H1 (cell line): ENCODE data around the gene CDHR5. TPM values are rescaled to one million over a fixed set of nuclear protein-coding genes. Genes with fewer than 3 reads are reported as not detected.

ENCODE experiments used
- CTCF ChIA-PET: fragments of 300-600 bp; sonication (Branson Sonifier 250); formaldehyde crosslinking; loops from one replicate; lab custom pipeline; 2021; ENCODE audit not compliant: partially characterized antibody; lab: Charles Lee
- POLR2A ChIA-PET: fragments of 300-600 bp; sonication (Branson Sonifier 250); formaldehyde crosslinking; loops from one replicate; lab custom pipeline; 2021; ENCODE audit warnings: inconsistent platforms; ENCODE audit not compliant: partially characterized antibody; lab: Charles Lee
- DNase-seq, 2 experiments: peaks; one replicate each; pipeline versions ENCODE4 v3.0.0 to v3.0.0-alpha.2; 2010 to 2022; ENCODE audit warnings: low spot score in 2 of 2, low read depth in 1 of 2, mixed read lengths in 1 of 2
- FAIRE-seq: peaks from 2 replicates; lab custom pipeline; 2011; peaks lifted over from hg19 to GRCh38; lab: Jason Lieb, UNC
- H2AFZ ChIP-seq: 2 replicates; pipeline ENCODE4 v1.8.1; 2012; ENCODE audit warnings: low read length, inconsistent platforms
- H2AK5ac ChIP-seq: 2 replicates; pipeline ENCODE4 v1.6.1; 2013; ENCODE audit warnings: low read depth, low read length
- H2BK120ac ChIP-seq: replicated peaks from 2 replicates; pipeline ENCODE3; 2013; ENCODE audit warnings: low read depth, low read length, inconsistent platforms
- H2BK12ac ChIP-seq: 2 replicates; pipeline ENCODE4 v1.6.1; 2013; ENCODE audit warnings: low read depth, low read length
- H2BK15ac ChIP-seq: 2 replicates; pipeline ENCODE4 v1.6.1; 2013; ENCODE audit warnings: low read length
- H2BK20ac ChIP-seq: 2 replicates; pipeline ENCODE4 v1.6.1; 2013; ENCODE audit warnings: low read length
- H2BK5ac ChIP-seq: 2 replicates; pipeline ENCODE4 v1.6.1; 2013; ENCODE audit warnings: low read depth, low read length
- H3K14ac ChIP-seq: 2 replicates; pipeline ENCODE4 v1.6.1; 2013; ENCODE audit warnings: inconsistent platforms; ENCODE audit not compliant: insufficient read length
- H3K18ac ChIP-seq: 2 replicates; pipeline ENCODE4 v1.6.1; 2013; ENCODE audit warnings: low read length; ENCODE audit errors: extremely low read depth
- H3K23ac ChIP-seq: 2 replicates; pipeline ENCODE4 v1.6.1; 2013; ENCODE audit warnings: inconsistent platforms; ENCODE audit not compliant: insufficient read length
- H3K23me2 ChIP-seq: 2 replicates; pipeline ENCODE4 v1.6.1; 2013; ENCODE audit warnings: low read depth, low read length
- H3K27ac ChIP-seq: 2 replicates; pipeline ENCODE4 v1.6.1; 2011; ENCODE audit warnings: low read depth, low read length, inconsistent platforms
- H3K27me3 ChIP-seq, 4 experiments: replicated peaks in 1 of 4; 1 replicate in 1 of 4; 2 replicates in 3 of 4; pipeline versions ENCODE4 v1.6.1 to v1.8.1; 2011 to 2013; ENCODE audit warnings: low read length in 3 of 4, mild to moderate bottlenecking in 3 of 4, inconsistent platforms in 2 of 4, mixed read lengths in 2 of 4, moderate library complexity in 1 of 4; ENCODE audit not compliant: control insufficient read depth in 3 of 4, insufficient read depth in 3 of 4; ENCODE audit errors: extremely low read depth in 1 of 4
- H3K36me3 ChIP-seq, 4 experiments: 2 replicates each; pipeline versions ENCODE4 v1.6.1 to v1.8.1; 2011 to 2013; ENCODE audit warnings: mild to moderate bottlenecking in 4 of 4, low read length in 3 of 4, moderate library complexity in 2 of 4, control low read depth in 1 of 4, inconsistent platforms in 1 of 4; ENCODE audit not compliant: insufficient read depth in 4 of 4, control insufficient read depth in 2 of 4
- H3K4ac ChIP-seq: replicated peaks from 2 replicates; pipeline ENCODE3; 2013; ENCODE audit warnings: low read length, low read depth, mixed read lengths, inconsistent platforms; ENCODE audit not compliant: insufficient read length
- H3K4me1 ChIP-seq, 4 experiments: replicated peaks in 1 of 4; 1 replicate in 1 of 4; 2 replicates in 3 of 4; pipeline versions ENCODE4 v1.6.1 to v1.8.1; 2011 to 2013; ENCODE audit warnings: low read length in 3 of 4, inconsistent platforms in 2 of 4, mixed read lengths in 1 of 4; ENCODE audit not compliant: insufficient read depth in 4 of 4, control insufficient read depth in 3 of 4
- H3K4me2 ChIP-seq, 2 experiments: 2 replicates each; pipeline versions ENCODE4 v1.6.1 to v1.8.1; 2011 to 2013; ENCODE audit warnings: low read depth in 2 of 2, low read length in 2 of 2, control low read depth in 1 of 2, inconsistent platforms in 1 of 2, mild to moderate bottlenecking in 1 of 2; ENCODE audit not compliant: insufficient read depth in 1 of 2
- H3K4me3 ChIP-seq, 4 experiments: fragments of 200-600, 300-600 bp in 1 of 4; sonication (generic), shearing (Covaris generic), sonication (Bioruptor Twin) in 1 of 4; 2 replicates each; pipeline versions ENCODE4 v1.5.1 to v1.8.1; 2011 to 2016; ENCODE audit warnings: low read length in 4 of 4, low read depth in 3 of 4, control low read depth in 2 of 4, inconsistent platforms in 2 of 4, mild to moderate bottlenecking in 2 of 4, mixed read lengths in 1 of 4, moderate library complexity in 1 of 4; ENCODE audit not compliant: insufficient read depth in 2 of 4; ENCODE audit errors: extremely low read depth in 1 of 4
- H3K56ac ChIP-seq: replicated peaks from 2 replicates; pipeline ENCODE3; 2013; ENCODE audit warnings: low read depth, mild to moderate bottlenecking, mixed read lengths, low read length, inconsistent platforms; ENCODE audit not compliant: insufficient read length
- H3K79me1 ChIP-seq: 2 replicates; pipeline ENCODE4 v1.6.1; 2013; ENCODE audit warnings: low read depth, low read length, control low read depth
- H3K79me2 ChIP-seq, 2 experiments: 2 replicates each; pipeline versions ENCODE4 v1.6.1 to v1.8.1; 2012 to 2013; ENCODE audit warnings: low read length in 2 of 2, mild to moderate bottlenecking in 2 of 2, inconsistent platforms in 1 of 2; ENCODE audit not compliant: insufficient read depth in 2 of 2, control insufficient read depth in 1 of 2
- H3K9ac ChIP-seq, 4 experiments: replicated peaks in 1 of 4; 1 replicate in 1 of 4; 2 replicates in 3 of 4; pipeline versions ENCODE4 v1.6.1 to v1.8.1; 2011 to 2013; ENCODE audit warnings: low read depth in 3 of 4, low read length in 3 of 4, control low read depth in 2 of 4, mild to moderate bottlenecking in 2 of 4, moderate library complexity in 2 of 4, inconsistent platforms in 1 of 4; ENCODE audit errors: extremely low read depth in 1 of 4
- H3K9me3 ChIP-seq, 2 experiments: 2 replicates each; pipeline versions ENCODE4 v1.6.1 to v1.8.1; 2012 to 2013; ENCODE audit warnings: mild to moderate bottlenecking in 2 of 2, moderate library complexity in 2 of 2, control low read depth in 1 of 2, inconsistent platforms in 1 of 2, low read depth in 1 of 2, low read length in 1 of 2, mixed read lengths in 1 of 2; ENCODE audit not compliant: insufficient read depth in 2 of 2
- H4K20me1 ChIP-seq, 2 experiments: replicated peaks in 1 of 2; 2 replicates each; pipeline versions ENCODE3 to v1.8.1; 2011 to 2013; ENCODE audit warnings: inconsistent platforms in 2 of 2, low read length in 2 of 2, mild to moderate bottlenecking in 1 of 2; ENCODE audit not compliant: insufficient read depth in 2 of 2, control insufficient read depth in 1 of 2
- H4K5ac ChIP-seq: 2 replicates; pipeline ENCODE4 v1.6.1; 2013; ENCODE audit warnings: low read length, low read depth, mixed read lengths, inconsistent platforms; ENCODE audit not compliant: insufficient read length
- H4K8ac ChIP-seq: 2 replicates; pipeline ENCODE4 v1.8.0; 2013; ENCODE audit warnings: mild to moderate bottlenecking, moderate library complexity, low read length, inconsistent platforms; ENCODE audit not compliant: insufficient read depth; ENCODE audit errors: extremely low read depth
- H4K91ac ChIP-seq: replicated peaks from 2 replicates; pipeline ENCODE3; 2013; ENCODE audit warnings: low read length, mixed read lengths, inconsistent platforms; ENCODE audit not compliant: insufficient read length
- BCL11A ChIP-seq, 2 experiments: IDR thresholded peaks; one replicate each; pipeline ENCODE4 v1.6.1; 2011; ENCODE audit warnings: low read depth in 2 of 2, low read length in 2 of 2, mild to moderate bottlenecking in 2 of 2
- BRCA1 ChIP-seq: IDR thresholded peaks from 2 replicates; pipeline ENCODE4 v1.6.1; 2012; ENCODE audit warnings: low read depth, low read length, improper control_type of control experiment
- CHD2 ChIP-seq: IDR thresholded peaks from 2 replicates; pipeline ENCODE4 v1.6.1; 2012; ENCODE audit warnings: low read length, improper control_type of control experiment
- HDAC2 ChIP-seq, 2 experiments: fragments of 300-600 bp in 1 of 2; sonication (generic) in 1 of 2; IDR thresholded peaks; 2 replicates each; pipeline ENCODE4 v1.6.1; 2011 to 2012; ENCODE audit warnings: low read depth in 2 of 2, low read length in 2 of 2, mild to moderate bottlenecking in 2 of 2, moderate library complexity in 2 of 2, borderline replicate concordance in 1 of 2, inconsistent platforms in 1 of 2
- NANOG ChIP-seq: IDR thresholded peaks from 2 replicates; pipeline ENCODE4 v1.6.1; 2011; ENCODE audit warnings: low read length, low read depth, mild to moderate bottlenecking, inconsistent platforms; ENCODE audit not compliant: insufficient read depth, poor library complexity, severe bottlenecking
- RNF2 ChIP-seq: fragments of 200-900, 300-1000 bp; sonication (generic); IDR thresholded peaks from 2 replicates; pipeline ENCODE4 v1.7.1; 2016; ENCODE audit warnings: borderline replicate concordance, low read depth, mild to moderate bottlenecking, antibody characterized with exemption, low read length; ENCODE audit not compliant: poor library complexity, severe bottlenecking; ENCODE audit errors: missing control alignments
- SP2 ChIP-seq: IDR thresholded peaks from 2 replicates; pipeline ENCODE4 v1.6.1; 2012; ENCODE audit warnings: mild to moderate bottlenecking, low read length, inconsistent platforms
- TAF1 ChIP-seq: IDR thresholded peaks from 2 replicates; pipeline ENCODE4 v1.6.1; 2011; ENCODE audit warnings: mild to moderate bottlenecking, low read depth, low read length
- TBP ChIP-seq: IDR thresholded peaks from 2 replicates; pipeline ENCODE4 v1.6.1; 2011; ENCODE audit warnings: low read depth, low read length, improper control_type of control experiment
- TCF12 ChIP-seq: IDR thresholded peaks from 2 replicates; pipeline ENCODE4 v1.6.1; 2011; ENCODE audit warnings: low read depth, mild to moderate bottlenecking, low read length
- YY1 ChIP-seq: IDR thresholded peaks from 2 replicates; pipeline ENCODE4 v1.6.1; 2011; ENCODE audit warnings: low read depth, mild to moderate bottlenecking, low read length
- WGBS, 2 experiments: shearing (Covaris generic) in 1 of 2; methylation state at CpG; one replicate each; pipeline versions ENCODE4 v1.1.6 to v1.1.7; 2013 to 2015; ENCODE audit warnings: low lambda C conversion rate in 2 of 2, mixed read lengths in 2 of 2, inconsistent platforms in 1 of 2, low coverage in 1 of 2, missing lambda C conversion rate in 1 of 2; ENCODE audit not compliant: insufficient replicate concordance in 2 of 2, insufficient coverage in 1 of 2, insufficient read length in 1 of 2; ENCODE audit errors: extremely low coverage in 1 of 2, missing lambda C conversion rate in 1 of 2; 5-methylcytosine and 5-hydroxymethylcytosine counted together
- polyA plus RNA-seq, 7 experiments: library from polyadenylated mRNA; depleted of rRNA in 3 of 7; stranded (reverse) in 5 of 7; unstranded in 2 of 7; fragments of >200 nt in 5 of 7; fragments of 200-250 nt in 2 of 7; gene quantifications; 1 replicate in 5 of 7; 2 replicates in 1 of 7; 4 replicates in 1 of 7; pipeline versions ENCODE4 v1.2.1 to v1.2.3, GENCODE V29; 2011 to 2013; ENCODE audit warnings: missing spikeins in 2 of 7, mixed read lengths in 2 of 7
- total RNA-seq: library from RNA; stranded (reverse); fragmentation: NEBNext Ultra II Directional; extraction: Animal tissue kit (Norgen Biotek cat#: 25700); gene quantifications from 2 replicates; pipeline ENCODE4 v1.2.1, GENCODE V29; 2021

Gene CDHR5
- total and polyA plus RNA-seq, 2 of the 8 experiments (the other 6 are each of a cell fraction or from before 2014, with no cell fraction given) = not detected

DNA sequence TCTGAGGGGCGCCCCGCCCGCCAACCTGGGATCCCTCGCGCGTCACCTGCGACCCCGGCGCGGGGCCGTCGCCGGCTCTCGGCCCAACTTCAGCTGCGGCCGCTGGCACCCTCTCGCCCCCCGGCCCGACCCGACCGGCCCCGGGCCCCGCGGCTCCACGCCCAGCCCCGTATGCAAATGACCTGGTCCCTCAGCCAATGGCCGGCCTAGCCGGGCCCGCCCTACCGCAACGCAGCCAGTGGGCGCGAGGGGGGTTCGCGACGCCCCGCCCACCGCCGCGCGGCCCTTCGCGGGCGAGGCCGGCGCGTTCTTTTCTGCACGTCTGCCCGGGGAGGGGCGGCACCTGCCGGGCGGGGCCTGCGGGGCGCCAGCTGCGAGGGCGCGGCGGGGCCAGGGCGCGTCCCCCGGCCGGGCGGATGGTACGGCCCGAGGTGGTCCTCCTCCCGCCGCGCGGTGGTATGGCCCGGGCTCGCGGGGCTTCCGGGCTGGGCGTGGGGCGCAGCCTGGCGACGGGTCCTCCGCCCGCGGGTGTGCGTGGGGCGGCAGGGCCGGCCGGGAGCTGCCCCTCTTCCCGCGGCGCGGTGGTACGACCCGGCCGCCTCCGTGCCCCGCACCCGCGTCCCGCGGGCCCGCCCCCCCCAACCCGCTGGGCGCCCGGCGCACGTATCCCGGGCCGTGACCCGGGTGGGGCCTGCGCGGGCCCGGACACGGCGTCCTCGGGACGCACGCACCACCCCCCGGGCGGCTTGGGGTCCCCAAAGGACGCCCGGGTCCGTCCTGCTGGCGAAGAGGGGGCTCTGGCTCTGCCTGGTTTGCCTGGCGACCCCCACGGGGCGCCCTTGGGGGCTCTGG, 56.2 kb downstream of the CDHR5 start:
- Histone ChIP-seq H3K14ac (no peak overlapping the region), H4K5ac (no peak overlapping the region), H3K4me1 (peaks cover 2 to 22% (median 11%) of the 10 kb centered on the region in 4 experiments; a peak in 6 of 7 replicates), H4K20me1 (peaks cover 2 to 23% of the 10 kb centered on the region in 2 experiments), H3K56ac (peak overlapping the region; percentile 59), H2BK120ac (no peak overlapping the region), H2BK12ac (no peak overlapping the region), H3K9ac (peak overlapping the region in 1 of 4 experiments; percentile 22; a peak in 2 of 7 replicates), H3K27me3 (peaks cover 0 to 3% (median 1%) of the 10 kb centered on the region in 4 experiments; a peak in 3 of 7 replicates), H3K79me1 (peaks cover 6% of the 10 kb centered on the region; the same call in 1 of the 2 replicates), H2BK15ac (no peak overlapping the region; the same call in 1 of the 2 replicates), H2AK5ac (no peak overlapping the region), H4K8ac (peak overlapping the region; percentile 45), H3K4me2 (peak overlapping the region; percentile 75 to 93), H2BK5ac (no peak overlapping the region), H3K23me2 (peaks cover 4% of the 10 kb centered on the region; the same call in 1 of the 2 replicates), H3K27ac (no peak overlapping the region), H3K23ac (no peak overlapping the region), H3K4me3 (peak overlapping the region; percentile 43 to 67 (median 52)), H3K36me3 (peaks cover 0 to 5% (median 1%) of the 10 kb centered on the region in 4 experiments; a peak in 4 of 8 replicates), H2BK20ac (no peak overlapping the region), H3K79me2 (no peaks in the 10 kb centered on the region), H3K18ac (peak overlapping the region; percentile 71), H3K9me3 (no peaks in the 10 kb centered on the region), H3K4ac (no peak overlapping the region), H2AFZ (no peak overlapping the region), H4K91ac (no peak overlapping the region)
- FAIRE-seq (no peak), DNase-seq (peak; percentile 67 to 95)
- WGBS, 2 experiments = 9% methylated on average over 23 of the region's 123 CpGs; no CpG with 5 or more reads in 1 of the 2 experiments
- ChIA-PET CTCF (interaction anchor here (0.5 to 1.8 kb wide), 2 partner anchors 60 to 159 kb away, joined by 3 to 6 read pairs; no protein-coding TSS in a partner anchor), POLR2A (interaction anchor here (0.6 to 2.0 kb wide), 7 partner anchors 7 to 978 kb away, joined by 3 to 13 read pairs (median 6); partner anchors contain the start of genes LMNTD2 and PNPLA2)
- TF ChIP-seq TAF1 = no peak
- no peak for TF ChIP-seq YY1
- no peak for TF ChIP-seq BRCA1
- 0 out of 4 replicates have a peak, but pooled peaks of 1 of the 2 experiments have one; percentile 72 for TF ChIP-seq HDAC2 (IDR thresholded peaks at IDR 0.05; ENCODE audit: borderline replicate concordance in 1 of 2, low read depth in 2 of 2, low read length in 2 of 2)
- TF ChIP-seq NANOG = no peak
- TF ChIP-seq TCF12 = no peak
- TF ChIP-seq TBP = no peak
- TF ChIP-seq SP2 = no peak
- TF ChIP-seq BCL11A (IDR thresholded peaks at IDR 0.05; ENCODE audit: low read depth in 2 of 2, low read length in 2 of 2) = no peak
- no peak for TF ChIP-seq RNF2
- TF ChIP-seq CHD2 = no peak
